ENCODE measurements around the gene PLOD1. TPM values are rescaled to one million over a fixed set of nuclear protein-coding genes. Genes with fewer than 3 reads are reported as not detected.
"Not testable (repeated sequence)": the region's sequence is repeated elsewhere in the genome, so short reads cannot be mapped to it uniquely, and the experiment has no call there.

Gene PLOD1
- polyA plus RNA-seq, 4 donors: 26.7 to 74.4 (median 43.2) TPM

- Histone ChIP-seq H3K4me3 (ENCODE audit: low read depth in 1 of 3, low read length in 3 of 3) (no peak overlapping the region), H3K27me3 (ENCODE audit: control insufficient read depth in 3 of 3, insufficient read depth in 3 of 3, low read length in 3 of 3) (peaks cover 0 to 14% (median 6%) of the 10 kb centered on the region in 3 donors), H3K4me1 (ENCODE audit: control insufficient read depth in 3 of 3, insufficient read depth in 2 of 3, low read depth in 1 of 3, low read length in 2 of 3) (no peaks in the 10 kb centered on the region), H3K9me3 (ENCODE audit: control insufficient read depth in 2 of 2, insufficient read depth in 1 of 2, low read depth in 1 of 2, low read length in 1 of 2) (no peaks in the 10 kb centered on the region), H3K27ac (ENCODE audit: low read depth in 1 of 3, low read length in 2 of 3) (no peak overlapping the region), H3K36me3 (ENCODE audit: control insufficient read depth in 3 of 3, insufficient read depth in 2 of 3, low read depth in 1 of 3, low read length in 3 of 3) (no peaks in the 10 kb centered on the region)
- DNase-seq (peak; percentile 64 to 67), FAIRE-seq (no peak)
- WGBS, 3 donors: 0% methylated on average over 5 of the region's 5 CpGs
Observed at GRCh38 chr1:11893907-11894251, 40.6 kb upstream of the PLOD1 start.

GRCh38 chr1:11894501-11894900 is 40.0 kb upstream of the PLOD1 start:
- not testable (repeated sequence) for H3K4me1 ChIP-seq (ENCODE audit: control insufficient read depth in 3 of 3, insufficient read depth in 2 of 3, low read depth in 1 of 3, low read length in 2 of 3); H3K4me3 ChIP-seq (ENCODE audit: low read depth in 1 of 3, low read length in 3 of 3); DNase-seq; H3K27ac ChIP-seq (ENCODE audit: low read depth in 1 of 3, low read length in 2 of 3); H3K9me3 ChIP-seq (ENCODE audit: control insufficient read depth in 2 of 2, insufficient read depth in 1 of 2, low read depth in 1 of 2, low read length in 1 of 2); H3K36me3 ChIP-seq (ENCODE audit: control insufficient read depth in 3 of 3, insufficient read depth in 2 of 3, low read depth in 1 of 3, low read length in 3 of 3); FAIRE-seq
- peaks cover 0 to 20% (median 12%) of the 10 kb centered on the region in 3 donors for H3K27me3 ChIP-seq (ENCODE audit: control insufficient read depth in 3 of 3, insufficient read depth in 3 of 3, low read length in 3 of 3)
- 50 to 88% (median 81%) methylated on average over 1 of the region's 1 CpG for WGBS, 3 donors

DNA sequence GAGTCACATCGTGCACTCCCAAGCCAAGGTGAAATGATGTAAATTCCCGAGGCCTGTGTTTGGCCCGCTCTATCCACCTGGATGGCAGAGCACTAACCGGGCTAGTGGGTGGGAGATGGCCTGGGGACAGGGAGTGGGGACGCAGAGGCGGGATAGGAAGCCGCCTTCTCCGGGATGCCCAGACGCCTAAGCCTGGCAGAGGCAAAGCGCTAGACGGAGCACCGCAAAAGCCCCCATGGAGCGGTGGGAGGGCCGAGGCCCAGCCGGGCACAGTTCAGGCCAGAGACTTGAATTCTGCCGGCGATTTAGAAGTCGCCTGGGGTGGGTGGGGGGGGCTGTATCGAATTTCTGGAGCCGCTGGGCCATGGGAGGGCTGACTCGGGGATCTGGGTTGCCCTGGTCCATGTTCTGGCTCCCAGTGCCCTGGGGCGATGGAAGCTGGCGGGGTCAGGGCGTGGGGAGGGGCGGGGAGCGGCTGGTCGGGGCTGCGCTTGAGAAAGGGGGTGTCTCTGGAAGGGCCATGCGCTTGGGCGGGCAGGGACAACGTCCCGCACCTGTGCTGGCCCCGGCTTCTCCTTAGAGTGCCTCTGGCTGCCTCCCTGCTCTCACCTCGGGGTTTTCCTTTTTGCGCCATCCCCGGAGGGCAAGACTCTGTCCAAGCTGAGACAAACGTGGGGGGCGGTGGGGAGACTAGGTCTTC is 36.3 kb upstream of the PLOD1 start:
- no peaks in the 10 kb centered on the region for H3K9me3 ChIP-seq (ENCODE audit: control insufficient read depth in 2 of 2, insufficient read depth in 1 of 2, low read depth in 1 of 2, low read length in 1 of 2)
- no peaks in the 10 kb centered on the region for H3K36me3 ChIP-seq (ENCODE audit: control insufficient read depth in 3 of 3, insufficient read depth in 2 of 3, low read depth in 1 of 3, low read length in 3 of 3)
- no peak for FAIRE-seq
- WGBS, 3 donors: 30 to 36% (median 32%) methylated on average over 25 to 38 of the region's 38 CpGs
- no peak for DNase-seq
- no peak overlapping the region for H3K27ac ChIP-seq (ENCODE audit: low read depth in 1 of 3, low read length in 2 of 3)
- no peak overlapping the region for H3K4me3 ChIP-seq (ENCODE audit: low read depth in 1 of 3, low read length in 3 of 3)
- H3K4me1 ChIP-seq (ENCODE audit: control insufficient read depth in 3 of 3, insufficient read depth in 2 of 3, low read depth in 1 of 3, low read length in 2 of 3): no peaks in the 10 kb centered on the region
- peaks cover 0 to 28% (median 14%) of the 10 kb centered on the region in 3 donors for H3K27me3 ChIP-seq (ENCODE audit: control insufficient read depth in 3 of 3, insufficient read depth in 3 of 3, low read length in 3 of 3)

DNA sequence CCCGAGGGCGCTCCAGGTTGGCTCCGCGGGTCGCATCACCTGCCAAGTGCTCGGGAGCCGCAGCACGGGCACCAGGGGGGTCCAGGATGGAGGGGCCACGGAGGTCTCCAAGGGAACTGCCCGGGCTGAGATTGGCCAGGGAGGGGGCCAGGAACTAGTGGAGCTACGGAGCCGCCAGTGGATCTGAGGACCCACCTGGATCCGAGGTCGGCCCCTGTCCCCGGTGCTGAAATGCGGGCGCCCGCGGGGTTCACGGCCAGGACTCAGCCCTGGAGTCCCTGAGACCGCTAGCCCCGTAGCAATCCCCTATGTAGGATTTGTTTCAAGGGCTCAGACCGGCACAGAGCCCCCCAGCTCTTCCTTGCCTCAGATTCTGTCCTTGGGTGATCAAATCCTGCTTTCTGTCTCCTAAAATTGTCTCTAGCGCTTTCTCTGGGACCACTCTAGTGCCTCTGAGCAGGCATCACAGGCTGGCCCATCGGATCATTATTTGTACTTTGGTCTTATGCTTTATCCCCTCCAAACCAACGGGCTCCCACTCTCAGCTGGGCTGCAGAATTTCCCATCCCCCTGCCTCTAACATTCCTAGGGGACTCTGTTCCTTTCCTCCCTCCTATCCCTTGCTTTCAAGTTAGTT is 35.6 kb upstream of the PLOD1 start:
- peaks cover 0 to 28% (median 14%) of the 10 kb centered on the region in 3 donors for H3K27me3 ChIP-seq (ENCODE audit: control insufficient read depth in 3 of 3, insufficient read depth in 3 of 3, low read length in 3 of 3)
- no peaks in the 10 kb centered on the region for H3K9me3 ChIP-seq (ENCODE audit: control insufficient read depth in 2 of 2, insufficient read depth in 1 of 2, low read depth in 1 of 2, low read length in 1 of 2)
- no peaks in the 10 kb centered on the region for H3K36me3 ChIP-seq (ENCODE audit: control insufficient read depth in 3 of 3, insufficient read depth in 2 of 3, low read depth in 1 of 3, low read length in 3 of 3)
- DNase-seq: peak in 1 of 2 donors; percentile 26
- no peaks in the 10 kb centered on the region for H3K4me1 ChIP-seq (ENCODE audit: control insufficient read depth in 3 of 3, insufficient read depth in 2 of 3, low read depth in 1 of 3, low read length in 2 of 3)
- FAIRE-seq: no peak
- H3K4me3 ChIP-seq (ENCODE audit: low read depth in 1 of 3, low read length in 3 of 3): no peak overlapping the region
- 21 to 29% (median 24%) methylated on average over 26 of the region's 26 CpGs for WGBS, 3 donors
- H3K27ac ChIP-seq (ENCODE audit: low read depth in 1 of 3, low read length in 2 of 3): no peak overlapping the region

DNA sequence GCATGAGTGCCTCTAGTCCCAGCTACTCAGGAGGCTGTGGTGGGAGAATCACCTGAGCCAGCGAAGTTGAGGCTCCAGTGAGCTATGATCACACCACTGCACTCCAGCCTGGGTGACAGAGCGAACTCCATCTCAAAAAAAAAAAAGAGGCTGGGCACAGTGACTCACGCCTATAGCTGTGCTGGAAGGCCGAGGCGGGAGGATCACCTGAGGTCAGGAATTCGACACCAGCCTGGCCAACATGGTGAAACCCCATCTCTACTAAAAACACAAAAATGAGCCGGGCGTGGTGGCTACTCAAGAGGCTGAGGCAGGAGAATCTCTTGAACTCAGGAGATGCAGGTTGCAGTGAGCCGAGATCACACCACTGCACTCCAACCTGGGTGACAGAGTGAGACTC is 33.1 kb upstream of the PLOD1 start:
- not testable (repeated sequence) for H3K36me3 ChIP-seq (ENCODE audit: control insufficient read depth in 3 of 3, insufficient read depth in 2 of 3, low read depth in 1 of 3, low read length in 3 of 3); H3K4me3 ChIP-seq (ENCODE audit: low read depth in 1 of 3, low read length in 3 of 3); H3K4me1 ChIP-seq (ENCODE audit: control insufficient read depth in 3 of 3, insufficient read depth in 2 of 3, low read depth in 1 of 3, low read length in 2 of 3); FAIRE-seq; H3K9me3 ChIP-seq (ENCODE audit: control insufficient read depth in 2 of 2, insufficient read depth in 1 of 2, low read depth in 1 of 2, low read length in 1 of 2); H3K27ac ChIP-seq (ENCODE audit: low read depth in 1 of 3, low read length in 2 of 3)
- DNase-seq: peak in 1 of 2 donors; percentile 48
- 25 to 64% (median 44%) methylated on average over 8 to 9 of the region's 9 CpGs for WGBS, 3 donors
- peaks cover 0 to 26% (median 14%) of the 10 kb centered on the region in 3 donors for H3K27me3 ChIP-seq (ENCODE audit: control insufficient read depth in 3 of 3, insufficient read depth in 3 of 3, low read length in 3 of 3)

DNA sequence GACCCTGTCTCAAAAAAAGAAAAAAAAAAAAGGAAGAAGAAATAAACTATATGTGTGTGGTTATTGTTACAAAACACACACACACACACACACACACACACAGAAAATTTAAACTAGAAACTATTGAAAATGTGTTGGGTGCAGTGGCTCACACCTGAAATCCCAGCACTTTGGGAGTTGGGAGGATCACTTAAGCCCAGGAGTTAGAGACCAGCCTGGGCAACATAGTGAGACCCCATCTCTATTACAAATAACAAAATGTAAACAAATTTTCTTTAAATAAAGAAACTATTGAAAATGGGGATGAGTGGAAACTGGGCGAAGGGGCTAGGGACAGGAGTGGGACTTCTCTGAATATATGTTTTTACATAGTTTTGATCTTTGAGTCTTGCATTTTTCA is 31.3 kb upstream of the PLOD1 start:
- Histone ChIP-seq H3K9me3 (ENCODE audit: control insufficient read depth in 2 of 2, insufficient read depth in 1 of 2, low read depth in 1 of 2, low read length in 1 of 2) (peaks cover 0 to 3% of the 10 kb centered on the region in 2 donors), H3K4me1 (ENCODE audit: control insufficient read depth in 3 of 3, insufficient read depth in 2 of 3, low read depth in 1 of 3, low read length in 2 of 3) (no peaks in the 10 kb centered on the region), H3K36me3 (ENCODE audit: control insufficient read depth in 3 of 3, insufficient read depth in 2 of 3, low read depth in 1 of 3, low read length in 3 of 3) (no peaks in the 10 kb centered on the region), H3K4me3 (ENCODE audit: low read depth in 1 of 3, low read length in 3 of 3) (no peak overlapping the region), H3K27me3 (ENCODE audit: control insufficient read depth in 3 of 3, insufficient read depth in 3 of 3, low read length in 3 of 3) (peaks cover 0 to 20% (median 14%) of the 10 kb centered on the region in 3 donors), H3K27ac (ENCODE audit: low read depth in 1 of 3, low read length in 2 of 3) (no peak overlapping the region)
- DNase-seq (no peak), FAIRE-seq (no peak)
- 88 to 96% (median 92%) methylated on average over 1 of the region's 1 CpG for WGBS, 3 donors

- DNase-seq; H3K4me1 ChIP-seq (ENCODE audit: control insufficient read depth in 3 of 3, insufficient read depth in 2 of 3, low read depth in 1 of 3, low read length in 2 of 3); H3K27ac ChIP-seq (ENCODE audit: low read depth in 1 of 3, low read length in 2 of 3); H3K36me3 ChIP-seq (ENCODE audit: control insufficient read depth in 3 of 3, insufficient read depth in 2 of 3, low read depth in 1 of 3, low read length in 3 of 3); FAIRE-seq; H3K4me3 ChIP-seq (ENCODE audit: low read depth in 1 of 3, low read length in 3 of 3); H3K9me3 ChIP-seq (ENCODE audit: control insufficient read depth in 2 of 2, insufficient read depth in 1 of 2, low read depth in 1 of 2, low read length in 1 of 2): not testable (repeated sequence)
- peaks cover 0 to 11% (median 5%) of the 10 kb centered on the region in 3 donors for H3K27me3 ChIP-seq (ENCODE audit: control insufficient read depth in 3 of 3, insufficient read depth in 3 of 3, low read length in 3 of 3)
- 82 to 93% (median 90%) methylated on average over 5 of the region's 5 CpGs for WGBS, 3 donors
Observed at GRCh38 chr1:11904156-11904555, 30.4 kb upstream of the PLOD1 start.

GRCh38 chr1:11904978-11905377 is 29.5 kb upstream of the PLOD1 start:
- no peak for FAIRE-seq
- Histone ChIP-seq H3K36me3 (ENCODE audit: control insufficient read depth in 3 of 3, insufficient read depth in 2 of 3, low read depth in 1 of 3, low read length in 3 of 3) (no peaks in the 10 kb centered on the region), H3K4me1 (ENCODE audit: control insufficient read depth in 3 of 3, insufficient read depth in 2 of 3, low read depth in 1 of 3, low read length in 2 of 3) (peaks cover 0 to 3% (median 0%) of the 10 kb centered on the region in 3 donors), H3K4me3 (ENCODE audit: low read depth in 1 of 3, low read length in 3 of 3) (no peak overlapping the region), H3K27ac (ENCODE audit: low read depth in 1 of 3, low read length in 2 of 3) (no peak overlapping the region), H3K9me3 (ENCODE audit: control insufficient read depth in 2 of 2, insufficient read depth in 1 of 2, low read depth in 1 of 2, low read length in 1 of 2) (peaks cover 0 to 3% of the 10 kb centered on the region in 2 donors), H3K27me3 (ENCODE audit: control insufficient read depth in 3 of 3, insufficient read depth in 3 of 3, low read length in 3 of 3) (peaks cover 0 to 5% (median 0%) of the 10 kb centered on the region in 3 donors)
- no peak for DNase-seq
- 94 to 98% (median 96%) methylated on average over 5 of the region's 5 CpGs for WGBS, 3 donors

Measured in small intestine (tissue), 7 donors.